GM12891 (cell line): Measurements from ENCODE around the gene TSC22D1.

Source experiments
- PAX5 ChIP-seq: IDR thresholded peaks from 2 replicates; pipeline ENCODE4 v1.6.1; 2011; ENCODE audit warnings: low read length, moderate library complexity, mild to moderate bottlenecking; ENCODE audit not compliant: insufficient read depth, severe bottlenecking
- POLR2A ChIP-seq: IDR thresholded peaks from 2 replicates; pipeline ENCODE4 v1.6.1; 2011; ENCODE audit warnings: low read depth, low read length, control low read depth
- POLR2AphosphoS5 ChIP-seq: IDR thresholded peaks from 2 replicates; pipeline ENCODE4 v1.6.1; 2011; ENCODE audit warnings: low read depth, low read length, control low read depth
- TAF1 ChIP-seq: IDR thresholded peaks from 2 replicates; pipeline ENCODE4 v1.6.1; 2011; ENCODE audit warnings: low read depth, low read length, control low read depth

DNA sequence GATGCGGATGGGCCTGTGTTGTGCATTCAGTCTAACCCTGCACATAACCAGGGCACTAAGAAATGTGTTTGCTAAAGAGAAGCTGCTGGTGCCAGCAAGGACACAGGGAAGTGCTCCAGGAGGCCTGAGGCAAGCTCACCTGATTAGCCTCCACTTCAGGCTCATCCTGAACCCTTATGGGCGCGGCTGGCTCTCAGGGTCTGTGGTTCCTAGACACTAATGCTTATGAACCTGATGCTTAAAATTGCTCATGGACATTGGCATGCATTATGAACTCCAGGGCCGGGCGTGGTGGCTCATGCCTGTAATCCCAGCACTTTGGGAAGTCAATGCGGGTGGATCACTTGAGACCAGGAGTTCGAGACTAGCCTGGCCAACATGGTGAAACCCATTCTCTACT lies 168.2 kb downstream of the TSC22D1 start:
- TF ChIP-seq POLR2AphosphoS5 (no peak), POLR2A (no peak), TAF1 (no peak), PAX5 (no peak)
